SU-DHL-6 (cell line): Measurements from ENCODE around the gene GRIK2.

Experiments used
- EZH2phosphoT487 ChIP-seq: fragments of 200-600 bp; sonication (generic), shearing (Covaris generic); conservative IDR thresholded peaks from 2 replicates; pipeline ENCODE4 v1.6.1; 2018; ENCODE audit warnings: mild to moderate bottlenecking, antibody characterized with exemption, low read length, moderate library complexity, mixed read lengths
- TF ChIP-seq, protein P1 (sequence below): fragments of 200-600 bp; sonication (generic); IDR thresholded peaks from one replicate; pipeline ENCODE4 v1.5.1; 2017; ENCODE audit warnings: antibody characterized with exemption, mild to moderate bottlenecking, low read length, moderate library complexity; ENCODE audit not compliant: insufficient read depth, poor library complexity, severe bottlenecking

DNA sequence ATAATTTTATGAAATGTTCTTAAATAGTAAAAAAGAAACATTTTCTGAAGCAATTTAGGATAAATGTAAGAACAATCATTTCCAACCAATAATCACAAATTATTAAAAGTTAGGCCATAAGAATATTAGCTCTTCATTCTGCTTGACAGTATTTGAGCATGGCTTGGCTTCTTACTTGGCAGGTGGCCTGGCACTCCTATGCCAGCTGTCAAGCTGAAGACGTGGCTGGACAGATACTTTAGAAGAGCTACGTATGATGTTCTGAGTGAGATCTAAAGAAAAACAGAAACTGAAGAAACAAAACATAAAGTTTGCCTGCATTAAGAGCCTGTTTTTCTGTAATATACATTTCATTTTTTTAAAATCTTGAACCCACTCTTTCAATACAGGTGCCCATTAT lies 438.9 kb downstream of the GRIK2 start:
- TF ChIP-seq, protein P1, sequence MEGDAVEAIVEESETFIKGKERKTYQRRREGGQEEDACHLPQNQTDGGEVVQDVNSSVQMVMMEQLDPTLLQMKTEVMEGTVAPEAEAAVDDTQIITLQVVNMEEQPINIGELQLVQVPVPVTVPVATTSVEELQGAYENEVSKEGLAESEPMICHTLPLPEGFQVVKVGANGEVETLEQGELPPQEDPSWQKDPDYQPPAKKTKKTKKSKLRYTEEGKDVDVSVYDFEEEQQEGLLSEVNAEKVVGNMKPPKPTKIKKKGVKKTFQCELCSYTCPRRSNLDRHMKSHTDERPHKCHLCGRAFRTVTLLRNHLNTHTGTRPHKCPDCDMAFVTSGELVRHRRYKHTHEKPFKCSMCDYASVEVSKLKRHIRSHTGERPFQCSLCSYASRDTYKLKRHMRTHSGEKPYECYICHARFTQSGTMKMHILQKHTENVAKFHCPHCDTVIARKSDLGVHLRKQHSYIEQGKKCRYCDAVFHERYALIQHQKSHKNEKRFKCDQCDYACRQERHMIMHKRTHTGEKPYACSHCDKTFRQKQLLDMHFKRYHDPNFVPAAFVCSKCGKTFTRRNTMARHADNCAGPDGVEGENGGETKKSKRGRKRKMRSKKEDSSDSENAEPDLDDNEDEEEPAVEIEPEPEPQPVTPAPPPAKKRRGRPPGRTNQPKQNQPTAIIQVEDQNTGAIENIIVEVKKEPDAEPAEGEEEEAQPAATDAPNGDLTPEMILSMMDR: no peak
- TF ChIP-seq EZH2phosphoT487: no peak
